ENCODE results near the gene VEZT.

GRCh38 chr12:95248095-95248494, 30.5 kb downstream of the VEZT start:
- TF ChIP-seq CTCF (IDR thresholded peaks at IDR 0.05; ENCODE audit: poor library complexity), result no peak
- no peak for TF ChIP-seq EZH2 (IDR thresholded peaks at IDR 0.05; ENCODE audit: borderline replicate concordance)
- TF ChIP-seq EZH2phosphoT487 (IDR thresholded peaks at IDR 0.05; ENCODE audit: low read depth, severe bottlenecking, unreplicated experiment), result no peak
